ENCODE measurements around the gene GCGR. TPM values are rescaled to one million over a fixed set of nuclear protein-coding genes. Genes with fewer than 3 reads are reported as not detected.

GCGR gene
- total RNA-seq: 0.18 to 0.74 TPM (median 0.66 TPM) in 3 replicates

DNA sequence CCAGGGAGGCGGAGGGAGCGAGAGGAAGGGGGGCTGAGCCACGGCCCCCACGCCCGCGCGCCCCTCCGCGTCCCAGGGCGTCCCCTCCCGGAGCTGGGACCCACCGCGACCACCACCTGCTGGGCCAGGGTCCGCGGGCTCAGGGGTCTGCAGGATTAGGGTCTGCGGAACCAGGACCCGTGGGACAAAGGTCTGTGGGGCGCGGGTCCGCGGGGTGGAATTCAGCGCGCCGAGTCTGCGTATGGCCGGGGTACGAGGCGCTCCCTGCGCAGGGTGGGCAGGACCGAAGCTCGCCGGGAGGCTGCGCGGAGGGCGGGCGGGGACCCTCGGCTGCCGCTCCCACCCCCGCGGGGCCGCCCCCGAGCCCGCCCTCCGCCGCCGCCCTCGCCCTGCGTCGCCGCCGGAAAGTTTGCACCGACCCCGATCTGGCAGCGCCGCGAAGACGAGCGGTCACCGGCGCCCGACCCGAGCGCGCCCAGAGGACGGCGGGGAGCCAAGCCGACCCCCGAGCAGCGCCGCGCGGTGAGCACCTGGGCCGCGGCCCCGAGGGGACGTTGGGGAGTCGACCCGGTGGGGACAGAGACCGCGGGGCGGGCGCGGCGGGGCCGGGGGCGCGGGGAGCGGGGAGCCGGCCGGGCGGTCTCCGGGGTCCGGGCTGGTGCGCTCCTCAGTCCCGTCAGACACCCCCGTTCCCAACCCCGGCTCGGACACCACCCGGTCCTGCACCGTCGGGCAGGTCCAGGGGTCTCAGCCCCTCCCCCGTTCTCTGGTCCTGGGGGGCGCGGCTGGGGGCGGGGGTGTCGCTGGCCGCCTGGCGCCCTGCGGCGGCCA is at the start of gene GCGR:
Gene GCGR, plus strand, starts transcription at position 423 of the 831 bp plus-strand sequence. CDS start 4,869 bp downstream, outside the sequence.
- peak in 1 of 2 experiments; percentile 21 for DNase-seq (ENCODE audit: low spot score in 2 of 2, unreplicated experiment in 2 of 2)
- Mint-ChIP-seq H3K27ac (no peak within 1 kb of the TSS), H3K9me3 (peaks cover 4% of the 10 kb centered on the region), H3K36me3 (no peaks in the 10 kb centered on the region), H3K27me3 (ENCODE audit: low read depth) (peaks cover 84% of the 10 kb centered on the region), H3K4me3 (peak within 1 kb of the TSS; percentile 51), H3K4me1 (peaks cover 6% of the 10 kb centered on the region)
- TF ChIP-seq, protein P1, sequence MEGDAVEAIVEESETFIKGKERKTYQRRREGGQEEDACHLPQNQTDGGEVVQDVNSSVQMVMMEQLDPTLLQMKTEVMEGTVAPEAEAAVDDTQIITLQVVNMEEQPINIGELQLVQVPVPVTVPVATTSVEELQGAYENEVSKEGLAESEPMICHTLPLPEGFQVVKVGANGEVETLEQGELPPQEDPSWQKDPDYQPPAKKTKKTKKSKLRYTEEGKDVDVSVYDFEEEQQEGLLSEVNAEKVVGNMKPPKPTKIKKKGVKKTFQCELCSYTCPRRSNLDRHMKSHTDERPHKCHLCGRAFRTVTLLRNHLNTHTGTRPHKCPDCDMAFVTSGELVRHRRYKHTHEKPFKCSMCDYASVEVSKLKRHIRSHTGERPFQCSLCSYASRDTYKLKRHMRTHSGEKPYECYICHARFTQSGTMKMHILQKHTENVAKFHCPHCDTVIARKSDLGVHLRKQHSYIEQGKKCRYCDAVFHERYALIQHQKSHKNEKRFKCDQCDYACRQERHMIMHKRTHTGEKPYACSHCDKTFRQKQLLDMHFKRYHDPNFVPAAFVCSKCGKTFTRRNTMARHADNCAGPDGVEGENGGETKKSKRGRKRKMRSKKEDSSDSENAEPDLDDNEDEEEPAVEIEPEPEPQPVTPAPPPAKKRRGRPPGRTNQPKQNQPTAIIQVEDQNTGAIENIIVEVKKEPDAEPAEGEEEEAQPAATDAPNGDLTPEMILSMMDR (IDR thresholded peaks at IDR 0.05; ENCODE audit: unreplicated experiment): no peak

DNA sequence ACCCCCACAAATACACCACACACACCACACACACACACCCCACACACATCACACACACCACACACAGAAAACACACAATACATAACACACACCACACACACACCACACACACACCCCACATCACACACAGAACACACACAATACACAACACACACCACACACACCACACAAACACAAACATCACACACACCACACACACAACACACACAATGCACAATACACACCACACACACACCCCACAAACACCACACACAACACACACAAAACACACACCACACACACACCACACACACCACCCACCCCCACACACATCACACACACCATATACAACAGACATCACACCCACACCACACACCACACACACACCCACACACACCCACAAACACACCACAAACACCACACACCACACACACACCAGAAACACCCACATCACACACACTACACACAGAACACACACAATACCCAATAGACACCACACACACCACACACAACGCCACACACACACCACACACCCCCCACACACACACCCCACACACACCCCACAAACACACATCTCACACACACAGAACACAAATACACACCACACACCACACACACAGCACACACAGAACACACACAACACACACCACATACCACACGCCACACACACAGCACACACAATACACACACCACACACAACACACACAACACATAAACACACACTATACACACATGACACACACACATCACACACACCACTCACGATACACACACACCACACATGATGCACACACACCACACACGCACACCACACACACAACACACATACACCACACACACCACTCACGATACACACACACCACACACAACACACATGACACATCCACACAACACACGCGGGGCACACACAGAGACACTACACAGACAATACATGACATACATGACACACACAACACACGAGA is 11.0 kb upstream of the GCGR start:
- no peak overlapping the region for H3K27ac Mint-ChIP-seq
- TF ChIP-seq, protein P1 (IDR thresholded peaks at IDR 0.05; ENCODE audit: unreplicated experiment): no peak
- H3K36me3 Mint-ChIP-seq: no peaks in the 10 kb centered on the region
- no peak overlapping the region for H3K4me3 Mint-ChIP-seq
- H3K27me3 Mint-ChIP-seq (ENCODE audit: low read depth): peaks cover 2% of the 10 kb centered on the region
- H3K9me3 Mint-ChIP-seq: no peaks in the 10 kb centered on the region
- DNase-seq (ENCODE audit: low spot score in 2 of 2, unreplicated experiment in 2 of 2): no peak
- no peaks in the 10 kb centered on the region for H3K4me1 Mint-ChIP-seq

GRCh38 chr17:81794074-81794476 is 9.9 kb upstream of the GCGR start:
- Mint-ChIP-seq H3K9me3 (no peaks in the 10 kb centered on the region), H3K27ac (no peak overlapping the region), H3K4me3 (no peak overlapping the region), H3K4me1 (no peaks in the 10 kb centered on the region), H3K36me3 (no peaks in the 10 kb centered on the region), H3K27me3 (ENCODE audit: low read depth) (peaks cover 2% of the 10 kb centered on the region)
- TF ChIP-seq, protein P1 (IDR thresholded peaks at IDR 0.05; ENCODE audit: unreplicated experiment): no peak
- no peak for DNase-seq (ENCODE audit: low spot score in 2 of 2, unreplicated experiment in 2 of 2)

DNA sequence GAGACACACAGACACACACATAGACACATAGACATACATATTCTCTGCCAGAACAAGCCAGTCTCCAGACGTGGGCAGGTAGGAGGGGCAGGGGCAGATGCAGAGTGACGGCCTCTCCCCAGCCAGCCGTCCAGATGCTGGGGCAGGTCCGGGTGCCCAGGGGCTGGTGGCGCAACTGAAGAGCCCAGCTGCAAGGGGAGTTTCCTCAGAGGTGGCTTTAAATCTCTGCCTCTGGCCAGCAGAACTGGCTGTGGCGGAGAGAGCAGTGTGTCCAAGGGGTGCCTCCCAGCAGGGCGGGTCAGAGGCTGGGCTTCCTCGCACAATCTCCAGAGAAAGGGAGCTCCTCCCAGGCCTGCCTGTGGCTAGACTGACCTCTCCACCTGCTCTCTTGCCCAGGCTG is 9.4 kb upstream of the GCGR start:
- DNase-seq (ENCODE audit: low spot score in 2 of 2, unreplicated experiment in 2 of 2): no peak
- TF ChIP-seq, protein P1 (IDR thresholded peaks at IDR 0.05; ENCODE audit: unreplicated experiment): no peak
- no peaks in the 10 kb centered on the region for H3K36me3 Mint-ChIP-seq
- no peaks in the 10 kb centered on the region for H3K4me1 Mint-ChIP-seq
- H3K27me3 Mint-ChIP-seq (ENCODE audit: low read depth): peaks cover 6% of the 10 kb centered on the region
- H3K9me3 Mint-ChIP-seq: no peaks in the 10 kb centered on the region
- H3K27ac Mint-ChIP-seq: no peak overlapping the region
- no peak overlapping the region for H3K4me3 Mint-ChIP-seq

DNA sequence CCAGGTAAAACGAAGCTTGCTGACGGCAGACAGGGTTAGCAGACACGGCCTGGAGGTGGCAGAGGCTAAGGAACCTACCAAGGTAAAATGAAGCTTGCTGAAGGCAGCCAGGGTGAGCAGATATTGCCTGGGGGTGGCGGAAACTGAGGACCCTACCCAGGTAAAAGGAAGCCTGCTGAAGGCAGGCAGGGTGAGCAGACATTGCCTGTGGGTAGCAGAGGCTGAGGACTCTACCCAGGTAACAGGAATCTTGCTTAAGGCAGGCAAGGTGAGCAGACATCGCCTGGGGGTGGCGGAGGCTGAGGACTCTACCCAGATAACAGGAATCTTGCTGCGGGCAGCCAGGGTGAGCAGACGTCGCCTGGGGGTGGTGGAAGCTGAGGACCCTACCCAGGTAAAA is 2.6 kb upstream of the GCGR start:
- TF ChIP-seq, protein P1 (IDR thresholded peaks at IDR 0.05; ENCODE audit: unreplicated experiment): no peak
- H3K27ac Mint-ChIP-seq: no peak overlapping the region
- DNase-seq (ENCODE audit: low spot score in 2 of 2, unreplicated experiment in 2 of 2): no peak
- peaks cover 59% of the 10 kb centered on the region for H3K27me3 Mint-ChIP-seq (ENCODE audit: low read depth)
- no peaks in the 10 kb centered on the region for H3K36me3 Mint-ChIP-seq
- peaks cover 4% of the 10 kb centered on the region for H3K9me3 Mint-ChIP-seq
- H3K4me1 Mint-ChIP-seq: peaks cover 6% of the 10 kb centered on the region
- H3K4me3 Mint-ChIP-seq: no peak overlapping the region

Measured in mesothelial cell of epicardium (in vitro differentiated cells).